ENCODE data around the gene ABLIM2.

Gene ABLIM2

GRCh38 chr4:8115916-8116315 is 42.7 kb downstream of the ABLIM2 start:
- Histone ChIP-seq H3K9me3 (no peaks in the 10 kb centered on the region), H3K4me3 (no peak overlapping the region), H3K27me3 (ENCODE audit: low read depth) (peaks cover 4% of the 10 kb centered on the region; the same call in 1 of the 2 replicates), H3K36me3 (replicated peaks) (no peaks in the 10 kb centered on the region), H3K4me1 (no peaks in the 10 kb centered on the region)
- no peak for DNase-seq (ENCODE audit: low spot score in 2 of 2)
- in situ Hi-C loops (cut with MboI; ENCODE audit: low sequenced_read_pairs): no loop called here

- no peaks in the 10 kb centered on the region for H3K9me3 ChIP-seq
- no peaks in the 10 kb centered on the region for H3K36me3 ChIP-seq (replicated peaks)
- H3K27me3 ChIP-seq (ENCODE audit: low read depth): peaks cover 3% of the 10 kb centered on the region; the same call in 1 of the 2 replicates
- no peak for DNase-seq (ENCODE audit: low spot score in 2 of 2)
- in situ Hi-C loops (cut with MboI; ENCODE audit: low sequenced_read_pairs): no loop called here
- no peaks in the 10 kb centered on the region; the same call in 1 of the 2 replicates for H3K4me1 ChIP-seq
- H3K4me3 ChIP-seq: no peak overlapping the region
Observed at GRCh38 chr4:8115203-8115520, 43.5 kb downstream of the ABLIM2 start.

GRCh38 chr4:8114456-8115202 is 44.0 kb downstream of the ABLIM2 start:
- no peaks in the 10 kb centered on the region for H3K9me3 ChIP-seq
- in situ Hi-C loops (cut with MboI; ENCODE audit: low sequenced_read_pairs): no loop called here
- DNase-seq (ENCODE audit: low spot score in 2 of 2): no peak
- H3K4me3 ChIP-seq: no peak overlapping the region
- H3K27me3 ChIP-seq (ENCODE audit: low read depth): no peaks in the 10 kb centered on the region; the same call in 1 of the 2 replicates
- H3K36me3 ChIP-seq (replicated peaks): no peaks in the 10 kb centered on the region
- H3K4me1 ChIP-seq: no peaks in the 10 kb centered on the region; the same call in 1 of the 2 replicates

- Histone ChIP-seq H3K27me3 (ENCODE audit: low read depth) (no peaks in the 10 kb centered on the region), H3K4me1 (no peaks in the 10 kb centered on the region; the same call in 1 of the 2 replicates), H3K4me3 (no peak overlapping the region), H3K36me3 (replicated peaks) (no peaks in the 10 kb centered on the region), H3K9me3 (no peaks in the 10 kb centered on the region)
- DNase-seq (ENCODE audit: low spot score in 2 of 2): no peak
- in situ Hi-C loops (cut with MboI; ENCODE audit: low sequenced_read_pairs): no loop called here
Observed at GRCh38 chr4:8113611-8114377, 44.8 kb downstream of the ABLIM2 start.

GRCh38 chr4:8112672-8113071 is 45.9 kb downstream of the ABLIM2 start:
- no peak for DNase-seq (ENCODE audit: low spot score in 2 of 2)
- in situ Hi-C loops (cut with MboI; ENCODE audit: low sequenced_read_pairs): no loop called here
- Histone ChIP-seq H3K27me3 (ENCODE audit: low read depth) (no peaks in the 10 kb centered on the region), H3K4me3 (no peak overlapping the region), H3K36me3 (replicated peaks) (no peaks in the 10 kb centered on the region), H3K9me3 (no peaks in the 10 kb centered on the region), H3K4me1 (no peaks in the 10 kb centered on the region; the same call in 1 of the 2 replicates)

- Histone ChIP-seq H3K9me3 (no peaks in the 10 kb centered on the region), H3K4me1 (no peaks in the 10 kb centered on the region; the same call in 1 of the 2 replicates), H3K36me3 (replicated peaks) (no peaks in the 10 kb centered on the region), H3K4me3 (no peak overlapping the region), H3K27me3 (ENCODE audit: low read depth) (no peaks in the 10 kb centered on the region)
- in situ Hi-C loops (cut with MboI; ENCODE audit: low sequenced_read_pairs): no loop called here
- DNase-seq (ENCODE audit: low spot score in 2 of 2): no peak
Observed at GRCh38 chr4:8112036-8112576, 46.5 kb downstream of the ABLIM2 start.

GRCh38 chr4:8110071-8110986 is 48.3 kb downstream of the ABLIM2 start:
- H3K27me3 ChIP-seq (ENCODE audit: low read depth): no peaks in the 10 kb centered on the region
- no peaks in the 10 kb centered on the region for H3K36me3 ChIP-seq (replicated peaks)
- H3K9me3 ChIP-seq: no peaks in the 10 kb centered on the region
- no peak overlapping the region for H3K4me3 ChIP-seq
- in situ Hi-C loops (cut with MboI; ENCODE audit: low sequenced_read_pairs): no loop called here
- peak; percentile 28 to 61 for DNase-seq (ENCODE audit: low spot score in 2 of 2)
- no peaks in the 10 kb centered on the region; the same call in 1 of the 2 replicates for H3K4me1 ChIP-seq

- no peaks in the 10 kb centered on the region for H3K36me3 ChIP-seq (replicated peaks)
- H3K4me3 ChIP-seq: no peak overlapping the region
- DNase-seq (ENCODE audit: low spot score in 2 of 2): no peak
- H3K9me3 ChIP-seq: no peaks in the 10 kb centered on the region
- no peaks in the 10 kb centered on the region for H3K27me3 ChIP-seq (ENCODE audit: low read depth)
- H3K4me1 ChIP-seq: no peaks in the 10 kb centered on the region; the same call in 1 of the 2 replicates
- in situ Hi-C loops (cut with MboI; ENCODE audit: low sequenced_read_pairs): no loop called here
Observed at GRCh38 chr4:8109406-8110065, 49.1 kb downstream of the ABLIM2 start.

- Histone ChIP-seq H3K4me1 (peaks cover 1% of the 10 kb centered on the region; the same call in 1 of the 2 replicates), H3K27me3 (ENCODE audit: low read depth) (no peaks in the 10 kb centered on the region), H3K4me3 (no peak overlapping the region), H3K9me3 (no peaks in the 10 kb centered on the region), H3K36me3 (replicated peaks) (no peaks in the 10 kb centered on the region)
- no peak for DNase-seq (ENCODE audit: low spot score in 2 of 2)
- in situ Hi-C loops (cut with MboI; ENCODE audit: low sequenced_read_pairs): no loop called here
Observed at GRCh38 chr4:8108991-8109390, 49.6 kb downstream of the ABLIM2 start.

- Histone ChIP-seq H3K36me3 (replicated peaks) (no peaks in the 10 kb centered on the region), H3K9me3 (no peaks in the 10 kb centered on the region), H3K4me3 (no peak overlapping the region), H3K27me3 (ENCODE audit: low read depth) (no peaks in the 10 kb centered on the region), H3K4me1 (peaks cover 8% of the 10 kb centered on the region)
- in situ Hi-C loops (cut with MboI; ENCODE audit: low sequenced_read_pairs): no loop called here
- DNase-seq (ENCODE audit: low spot score in 2 of 2): no peak
Observed at GRCh38 chr4:8108261-8108660, 50.4 kb downstream of the ABLIM2 start.

GRCh38 chr4:8107146-8107657 is 51.4 kb downstream of the ABLIM2 start:
- in situ Hi-C loops (cut with MboI; ENCODE audit: low sequenced_read_pairs): no loop called here
- Histone ChIP-seq H3K36me3 (replicated peaks) (no peaks in the 10 kb centered on the region), H3K27me3 (ENCODE audit: low read depth) (no peaks in the 10 kb centered on the region), H3K9me3 (no peaks in the 10 kb centered on the region), H3K4me1 (peaks cover 9% of the 10 kb centered on the region), H3K4me3 (no peak overlapping the region)
- DNase-seq (ENCODE audit: low spot score in 2 of 2): no peak

GRCh38 chr4:8106451-8107025 is 52.1 kb downstream of the ABLIM2 start:
- H3K36me3 ChIP-seq (replicated peaks): no peaks in the 10 kb centered on the region
- DNase-seq (ENCODE audit: low spot score in 2 of 2): no peak
- no peaks in the 10 kb centered on the region for H3K27me3 ChIP-seq (ENCODE audit: low read depth)
- H3K4me3 ChIP-seq: no peak overlapping the region
- in situ Hi-C loops (cut with MboI; ENCODE audit: low sequenced_read_pairs): no loop called here
- H3K9me3 ChIP-seq: no peaks in the 10 kb centered on the region
- peaks cover 9% of the 10 kb centered on the region for H3K4me1 ChIP-seq
